AG04450 (cell line): Measurements from ENCODE around the gene GGCX. TPM values are rescaled to one million over a fixed set of nuclear protein-coding genes. Genes with fewer than 3 reads are reported as not detected.

Experiments
- CTCF ChIA-PET: fragments of 300-600, 350-600 bp; formaldehyde crosslinking; extraction: SDS; loops from one replicate; lab custom pipeline; 2022; ENCODE audit warnings: antibody characterized with exemption, inconsistent platforms; lab: Charles Lee
- POLR2A ChIA-PET: fragments of 350-600 bp; formaldehyde crosslinking; extraction: SDS; loops from one replicate; lab custom pipeline; 2021; ENCODE audit warnings: antibody characterized with exemption, inconsistent platforms; lab: Yijun Ruan, JAX
- DNase-seq: peaks from one replicate; pipeline ENCODE4 v3.0.0-alpha.2; 2011; ENCODE audit warnings: low read depth, low spot score
- H3K27ac ChIP-seq: one replicate; pipeline ENCODE4 v1.5.1; 2012; ENCODE audit warnings: low read depth, low read length, control low read depth
- H3K27me3 ChIP-seq: one replicate; pipeline ENCODE4 v1.6.0; 2012; ENCODE audit warnings: low read length; ENCODE audit not compliant: control insufficient read depth, insufficient read depth
- H3K4me3 ChIP-seq: 2 replicates; pipeline ENCODE4 v1.5.1; 2011; ENCODE audit warnings: mild to moderate bottlenecking, low read depth, low read length, control low read depth
- H3K9me3 ChIP-seq: 2 replicates; pipeline ENCODE4 v1.5.1; 2012; ENCODE audit warnings: low read length; ENCODE audit not compliant: control insufficient read depth, insufficient read depth
- CTCF ChIP-seq: IDR thresholded peaks from 2 replicates; pipeline ENCODE4 v1.5.1; 2011; ENCODE audit warnings: low read depth, low read length, control low read depth, inconsistent platforms
- polyA minus RNA-seq: library from RNA; depleted of rRNA, polyadenylated mRNA; stranded (reverse); fragments of >200 nt; gene quantifications from 2 replicates; pipeline ENCODE4 v1.2.3, GENCODE V29; 2011; rRNA and poly(A)+ RNA removed
- polyA plus RNA-seq: library from polyadenylated mRNA; depleted of rRNA; stranded (reverse); fragments of >200 nt; gene quantifications from 2 replicates; pipeline ENCODE4 v1.2.3, GENCODE V29; 2011; rRNA removed

The GGCX gene
- polyA plus RNA-seq (44.0 and 53.8 TPM in 2 replicates), polyA minus RNA-seq (80.2 and 104 TPM in 2 replicates)

GRCh38 chr2:85561280-85562212 lies at the start of gene GGCX:
Gene GGCX (minus strand): TSS chr2:85561493. CDS start chr2:85561428, 65 bp downstream.
- ChIA-PET POLR2A (interaction anchor here (0.5 to 2.3 kb wide), 7 partner anchors 9 to 419 kb away, joined by 3 to 9 read pairs (median 6); partner anchors contain the start of genes MAT2A and USP39), CTCF (interaction anchor here (0.6 to 1.8 kb wide), 5 partner anchors 9 to 601 kb away, joined by 3 to 14 read pairs (median 6); no protein-coding TSS in a partner anchor)
- Histone ChIP-seq H3K27me3 (no peaks in the 10 kb centered on the region), H3K4me3 (peak within 1 kb of the TSS; percentile 92), H3K27ac (peak within 1 kb of the TSS; percentile 73), H3K9me3 (no peaks in the 10 kb centered on the region; the same call in 1 of the 2 replicates)
- DNase-seq = peak; percentile 83
- no peak for TF ChIP-seq CTCF

DNA sequence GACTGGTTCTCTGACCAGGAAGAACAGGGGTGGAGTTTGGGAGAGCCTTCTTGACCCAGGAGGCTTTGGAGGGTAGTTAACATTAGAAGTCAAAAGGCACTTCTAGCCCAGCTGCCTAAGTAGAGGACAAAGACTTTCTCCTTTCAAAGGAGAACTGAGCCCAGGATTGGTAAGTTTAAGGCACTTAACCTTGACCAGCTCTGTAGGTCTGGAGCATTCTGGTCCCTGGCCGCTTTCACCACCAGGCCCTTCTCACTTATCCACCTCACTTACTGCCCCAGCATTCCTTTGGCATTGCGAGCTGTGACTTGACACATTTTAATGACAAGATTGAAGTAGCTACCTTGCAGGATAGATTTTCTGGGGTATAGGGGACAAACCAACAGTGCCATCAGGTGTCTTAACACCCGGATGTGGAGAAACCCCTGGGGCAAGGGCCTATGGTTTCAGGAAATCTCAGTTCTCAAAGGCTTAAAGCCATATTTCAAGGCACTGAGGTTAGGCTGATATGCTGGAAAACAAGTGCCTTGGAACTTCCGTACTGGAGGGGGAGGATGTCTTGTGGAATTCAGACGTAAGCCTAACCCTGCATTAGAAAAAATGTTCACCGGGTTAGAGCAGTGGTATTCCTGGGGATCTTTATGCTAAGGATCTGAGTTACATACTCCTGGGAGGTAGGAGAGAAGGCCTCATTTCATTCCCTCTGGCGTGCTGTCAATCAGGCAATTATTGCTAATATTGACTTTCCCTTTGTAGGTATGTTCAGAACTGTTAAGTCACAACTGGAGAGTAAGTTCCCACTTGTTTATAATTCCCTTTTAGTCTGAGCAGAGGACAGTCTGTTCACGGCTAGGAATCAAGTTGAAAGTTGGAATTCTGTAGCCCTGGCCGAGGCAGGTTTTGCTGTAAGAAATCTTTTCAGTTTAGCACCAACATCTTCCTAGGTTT lies 46.2 kb upstream of the GGCX start:
- Histone ChIP-seq H3K27me3 (no peaks in the 10 kb centered on the region), H3K27ac (no peak overlapping the region), H3K9me3 (peaks cover 4% of the 10 kb centered on the region; the same call in 1 of the 2 replicates), H3K4me3 (no peak overlapping the region)
- ChIA-PET POLR2A (interaction anchor here (1.0 kb wide), 1 partner anchor 9 kb away, joined by 9 read pairs; the partner anchor contains the start of gene USP39), CTCF (interaction anchor here (1.2 to 1.8 kb wide), 2 partner anchors 30 kb away, joined by 4 to 7 read pairs; no protein-coding TSS in a partner anchor)
- DNase-seq = no peak
- TF ChIP-seq CTCF = no peak

DNA sequence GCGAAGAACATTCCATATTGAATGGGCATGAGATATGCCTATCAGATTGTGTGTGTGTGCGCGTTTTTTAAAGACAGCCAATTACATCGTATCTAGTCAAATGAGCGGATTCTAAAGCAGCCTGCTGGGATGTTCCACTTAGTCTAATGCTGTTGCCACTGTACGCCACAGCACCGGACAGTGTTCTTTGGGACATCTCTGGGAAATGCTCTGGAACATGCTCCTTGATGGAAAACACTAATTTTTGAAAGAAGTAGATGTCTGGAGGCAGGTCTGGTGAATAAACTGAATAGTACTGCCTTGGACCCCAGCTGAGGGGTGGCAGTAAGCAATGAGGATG lies 44.8 kb upstream of the GGCX start:
- no peaks in the 10 kb centered on the region for H3K27me3 ChIP-seq
- no peaks in the 10 kb centered on the region; the same call in 1 of the 2 replicates for H3K9me3 ChIP-seq
- POLR2A ChIA-PET = interaction anchor here (0.6 to 2.3 kb wide), 7 partner anchors 9 to 252 kb away, joined by 3 to 17 read pairs (median 4); partner anchors contain the start of genes ELMOD3, MAT2A, RETSAT and RNF181
- H3K4me3 ChIP-seq = no peak overlapping the region
- peak overlapping the region; percentile 90 for H3K27ac ChIP-seq
- CTCF ChIA-PET = interaction anchor here (1.0 to 1.2 kb wide), 3 partner anchors 32 to 185 kb away, joined by 3 to 4 read pairs (median 3); partner anchors contain the start of gene MAT2A
- no peak for TF ChIP-seq CTCF
- no peak for DNase-seq

DNA sequence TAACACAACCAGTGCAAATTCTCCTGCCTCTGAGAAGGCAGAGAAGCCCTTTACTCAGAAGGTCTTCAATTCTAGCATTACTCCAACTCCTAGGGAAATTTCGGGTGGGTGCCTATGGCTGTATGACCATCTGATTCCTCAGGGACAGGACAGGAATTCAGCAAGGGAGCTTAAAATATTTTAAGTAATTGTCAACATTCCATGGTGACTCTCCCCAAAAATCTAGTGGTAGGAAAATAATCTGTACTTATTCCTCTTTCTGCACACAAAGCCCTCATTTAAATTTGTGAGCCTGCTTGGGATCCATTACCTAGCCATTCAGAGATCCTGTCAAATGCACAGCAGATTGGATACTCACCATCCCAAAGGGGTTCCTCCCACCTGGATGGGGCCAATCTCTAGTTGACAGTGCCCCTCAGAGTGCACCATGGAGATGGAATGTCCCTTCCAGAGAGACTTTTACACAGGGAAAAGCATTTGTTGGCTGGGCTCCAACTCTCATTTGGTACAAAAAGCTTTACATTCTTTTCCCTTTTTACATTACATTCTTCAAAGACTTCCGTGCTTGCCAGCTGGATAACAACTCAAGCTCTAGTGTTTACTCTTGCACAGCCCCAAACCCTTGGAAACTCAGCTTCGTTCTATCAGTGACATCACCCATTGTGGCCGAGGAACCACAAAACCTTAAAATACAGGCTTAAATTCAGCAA lies 44.3 kb upstream of the GGCX start:
- ChIA-PET CTCF (interaction anchor here (0.5 to 1.5 kb wide), 7 partner anchors 32 to 202 kb away, joined by 3 to 5 read pairs (median 3); partner anchors contain the start of gene MAT2A), POLR2A (interaction anchor here (0.6 to 2.3 kb wide), 8 partner anchors 10 to 251 kb away, joined by 3 to 17 read pairs (median 4); partner anchors contain the start of genes ELMOD3, MAT2A, RETSAT and RNF181)
- no peaks in the 10 kb centered on the region for H3K27me3 ChIP-seq
- H3K9me3 ChIP-seq = no peaks in the 10 kb centered on the region; the same call in 1 of the 2 replicates
- peak; percentile 78 for DNase-seq
- no peak overlapping the region for H3K4me3 ChIP-seq
- H3K27ac ChIP-seq = peak overlapping the region; percentile 90
- no peak for TF ChIP-seq CTCF
